ENCODE data around the gene ZCCHC17. TPM values are rescaled to one million over a fixed set of nuclear protein-coding genes. Genes with fewer than 3 reads are reported as not detected.
A peak's percentile ranks its signal among the peaks of the same experiment; 100 is the strongest.

The ZCCHC17 gene
- total RNA-seq, 1 donor from 2014 or later, result 55.0 TPM

DNA sequence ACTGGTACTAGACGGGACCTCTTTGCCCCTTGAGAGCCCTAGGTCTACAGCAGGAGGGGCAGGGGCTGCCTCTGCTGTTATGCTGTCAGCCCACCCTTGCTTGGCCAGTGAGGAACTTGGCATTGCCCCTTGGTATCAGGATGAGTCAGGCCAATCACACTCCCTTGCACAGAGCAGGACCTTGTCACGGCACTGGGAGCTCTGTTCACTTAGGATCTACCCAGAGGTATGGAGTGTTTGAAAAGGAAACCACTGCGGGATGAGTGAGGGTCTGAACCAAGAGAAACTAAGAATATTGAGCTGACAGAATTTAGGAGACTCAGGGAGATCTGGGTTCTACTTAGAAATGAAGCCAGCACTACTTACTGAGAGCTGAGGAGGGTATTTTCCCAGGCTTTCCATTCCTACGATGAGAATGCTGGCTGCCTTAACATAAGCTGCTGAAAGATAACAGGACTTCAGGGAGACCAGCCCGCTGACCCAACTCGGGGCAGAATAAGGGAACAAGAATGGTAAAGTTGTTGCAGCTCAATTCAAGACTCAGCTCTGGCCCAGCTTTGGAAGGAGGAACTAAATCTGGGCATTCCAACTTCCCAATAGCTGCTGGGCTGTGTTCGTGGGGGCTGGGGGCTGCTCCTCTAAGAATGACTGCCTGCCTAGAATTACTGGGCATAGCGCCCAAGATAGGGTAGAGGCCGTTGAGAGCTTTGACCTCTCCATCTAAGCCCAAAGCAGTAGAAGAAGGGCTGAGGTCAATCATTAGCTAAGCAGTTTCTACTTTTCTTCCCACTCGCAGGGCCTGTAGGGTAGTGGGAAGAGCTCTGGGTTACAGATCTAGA lies 74.5 kb downstream of the ZCCHC17 start:
- peaks cover 11% of the 10 kb centered on the region for H3K27me3 ChIP-seq
- H2AFZ ChIP-seq (replicated peaks), result no peak overlapping the region
- H3F3A ChIP-seq (ENCODE audit: low read depth), result peaks cover 28% of the 10 kb centered on the region
- H3K36me3 ChIP-seq, result no peaks in the 10 kb centered on the region
- H3K4me3 ChIP-seq, result no peak overlapping the region
- peaks cover 8% of the 10 kb centered on the region for H3K36me3 Mint-ChIP-seq
- H3K4me2 ChIP-seq, result no peak overlapping the region
- no peaks in the 10 kb centered on the region for H3K9me3 Mint-ChIP-seq
- peaks cover 8% of the 10 kb centered on the region for H4K20me1 ChIP-seq (ENCODE audit: low read depth)
- TF ChIP-seq, protein P1, sequence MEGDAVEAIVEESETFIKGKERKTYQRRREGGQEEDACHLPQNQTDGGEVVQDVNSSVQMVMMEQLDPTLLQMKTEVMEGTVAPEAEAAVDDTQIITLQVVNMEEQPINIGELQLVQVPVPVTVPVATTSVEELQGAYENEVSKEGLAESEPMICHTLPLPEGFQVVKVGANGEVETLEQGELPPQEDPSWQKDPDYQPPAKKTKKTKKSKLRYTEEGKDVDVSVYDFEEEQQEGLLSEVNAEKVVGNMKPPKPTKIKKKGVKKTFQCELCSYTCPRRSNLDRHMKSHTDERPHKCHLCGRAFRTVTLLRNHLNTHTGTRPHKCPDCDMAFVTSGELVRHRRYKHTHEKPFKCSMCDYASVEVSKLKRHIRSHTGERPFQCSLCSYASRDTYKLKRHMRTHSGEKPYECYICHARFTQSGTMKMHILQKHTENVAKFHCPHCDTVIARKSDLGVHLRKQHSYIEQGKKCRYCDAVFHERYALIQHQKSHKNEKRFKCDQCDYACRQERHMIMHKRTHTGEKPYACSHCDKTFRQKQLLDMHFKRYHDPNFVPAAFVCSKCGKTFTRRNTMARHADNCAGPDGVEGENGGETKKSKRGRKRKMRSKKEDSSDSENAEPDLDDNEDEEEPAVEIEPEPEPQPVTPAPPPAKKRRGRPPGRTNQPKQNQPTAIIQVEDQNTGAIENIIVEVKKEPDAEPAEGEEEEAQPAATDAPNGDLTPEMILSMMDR (IDR thresholded peaks at IDR 0.05), result no peak
- TF ChIP-seq EZH2phosphoT487 (IDR thresholded peaks at IDR 0.05) (no peak), EZH2 (IDR thresholded peaks at IDR 0.05) (no peak)
- no peak overlapping the region for H3K4me3 Mint-ChIP-seq
- no peak for DNase-seq (ENCODE audit: low spot score)
- H3K9ac ChIP-seq, result no peak overlapping the region
- H3K79me2 ChIP-seq (ENCODE audit: low read depth), result no peaks in the 10 kb centered on the region
- H3K27me3 Mint-ChIP-seq (ENCODE audit: insufficient read depth, low read depth), result no peaks in the 10 kb centered on the region
- H3K27ac ChIP-seq, result no peak overlapping the region
- peak overlapping the region; percentile 36 for H3K27ac Mint-ChIP-seq
- peaks cover 18% of the 10 kb centered on the region for H3K4me1 ChIP-seq
- H3K9me3 ChIP-seq (ENCODE audit: low read depth), result no peaks in the 10 kb centered on the region
- peaks cover 34% of the 10 kb centered on the region for H3K4me1 Mint-ChIP-seq

DNA sequence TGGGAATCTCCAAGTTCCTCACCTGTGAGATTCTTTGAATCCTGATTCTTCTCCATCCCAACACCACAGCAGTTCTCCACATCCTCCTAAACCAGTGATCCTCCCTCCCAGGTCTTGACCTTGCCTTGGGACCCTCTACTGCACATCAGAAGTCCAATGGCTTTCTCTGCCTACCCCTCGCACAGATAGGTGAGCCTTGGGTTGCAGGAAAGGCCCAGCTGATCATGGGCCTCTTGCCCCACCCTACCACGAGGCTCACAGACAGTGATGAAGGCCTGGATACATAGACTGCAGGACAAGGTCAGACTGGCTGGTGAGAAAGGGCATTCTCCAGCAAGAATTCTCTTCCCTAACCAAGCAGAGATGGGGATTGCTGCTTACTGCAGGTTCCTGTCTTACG lies 75.2 kb downstream of the ZCCHC17 start:
- Histone ChIP-seq H3K9ac (no peak overlapping the region), H3K79me2 (ENCODE audit: low read depth) (no peaks in the 10 kb centered on the region), H4K20me1 (ENCODE audit: low read depth) (peaks cover 8% of the 10 kb centered on the region), H3K36me3 (no peaks in the 10 kb centered on the region), H3K27me3 (peaks cover 11% of the 10 kb centered on the region), H3K4me3 (no peak overlapping the region), H3K4me1 (peaks cover 24% of the 10 kb centered on the region), H3K4me2 (no peak overlapping the region), H2AFZ (replicated peaks) (no peak overlapping the region), H3K27ac (no peak overlapping the region), H3K9me3 (ENCODE audit: low read depth) (no peaks in the 10 kb centered on the region), H3F3A (ENCODE audit: low read depth) (peaks cover 28% of the 10 kb centered on the region)
- no peak for DNase-seq (ENCODE audit: low spot score)
- Mint-ChIP-seq H3K27me3 (ENCODE audit: insufficient read depth, low read depth) (no peaks in the 10 kb centered on the region), H3K27ac (peak overlapping the region; percentile 5), H3K4me3 (peak overlapping the region; percentile 23), H3K4me1 (peaks cover 40% of the 10 kb centered on the region), H3K9me3 (no peaks in the 10 kb centered on the region), H3K36me3 (peaks cover 4% of the 10 kb centered on the region)
- TF ChIP-seq EZH2phosphoT487 (IDR thresholded peaks at IDR 0.05), result no peak
- TF ChIP-seq, protein P1 (IDR thresholded peaks at IDR 0.05), result no peak
- no peak for TF ChIP-seq EZH2 (IDR thresholded peaks at IDR 0.05)

DNA sequence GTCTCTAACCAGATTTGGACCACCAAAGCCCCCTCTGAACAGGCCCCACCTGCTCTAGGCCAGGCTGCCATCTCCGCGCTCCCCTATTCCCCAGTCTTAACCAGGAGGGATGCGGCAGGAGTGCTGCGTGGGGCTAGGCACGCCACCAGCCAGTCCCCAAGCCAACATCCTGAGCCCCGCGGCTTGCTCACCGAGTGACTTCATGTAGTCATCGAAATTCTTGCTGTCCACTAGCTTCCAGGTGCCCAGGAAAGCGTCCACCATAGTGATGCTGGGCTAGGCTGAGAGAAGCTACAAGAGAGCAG lies 75.9 kb downstream of the ZCCHC17 start:
- H3K4me3 ChIP-seq, result peak overlapping the region; percentile 55
- H3K4me3 Mint-ChIP-seq, result peak overlapping the region; percentile 46
- peaks cover 46% of the 10 kb centered on the region for H3K4me1 Mint-ChIP-seq
- H2AFZ ChIP-seq (replicated peaks), result peak overlapping the region; percentile 86
- TF ChIP-seq, protein P1 (IDR thresholded peaks at IDR 0.05), result no peak
- no peak for TF ChIP-seq EZH2phosphoT487 (IDR thresholded peaks at IDR 0.05)
- no peak overlapping the region for H3K27ac ChIP-seq
- no peaks in the 10 kb centered on the region for H3K36me3 ChIP-seq
- peak overlapping the region; percentile 67 for H3K27ac Mint-ChIP-seq
- H3K4me1 ChIP-seq, result peaks cover 24% of the 10 kb centered on the region
- H3K4me2 ChIP-seq, result peak overlapping the region; percentile 83
- no peak overlapping the region for H3K9ac ChIP-seq
- H3K27me3 Mint-ChIP-seq (ENCODE audit: insufficient read depth, low read depth), result peaks cover 2% of the 10 kb centered on the region
- peaks cover 11% of the 10 kb centered on the region for H3K27me3 ChIP-seq
- no peaks in the 10 kb centered on the region for H3K79me2 ChIP-seq (ENCODE audit: low read depth)
- peaks cover 28% of the 10 kb centered on the region for H3F3A ChIP-seq (ENCODE audit: low read depth)
- DNase-seq (ENCODE audit: low spot score), result no peak
- H4K20me1 ChIP-seq (ENCODE audit: low read depth), result peaks cover 8% of the 10 kb centered on the region
- H3K9me3 Mint-ChIP-seq, result no peaks in the 10 kb centered on the region
- peaks cover 1% of the 10 kb centered on the region for H3K36me3 Mint-ChIP-seq
- H3K9me3 ChIP-seq (ENCODE audit: low read depth), result no peaks in the 10 kb centered on the region
